ENCODE measurements around the gene KLF1. TPM values are rescaled to one million over a fixed set of nuclear protein-coding genes. Genes with fewer than 3 reads are reported as not detected.

Gene KLF1
- total and polyA plus RNA-seq, 10 of the 15 experiments (the other 5 are each of a cell fraction or from before 2014, with no cell fraction given), result 0.04 to 0.38 (median 0.08) TPM; not detected in 3

DNA sequence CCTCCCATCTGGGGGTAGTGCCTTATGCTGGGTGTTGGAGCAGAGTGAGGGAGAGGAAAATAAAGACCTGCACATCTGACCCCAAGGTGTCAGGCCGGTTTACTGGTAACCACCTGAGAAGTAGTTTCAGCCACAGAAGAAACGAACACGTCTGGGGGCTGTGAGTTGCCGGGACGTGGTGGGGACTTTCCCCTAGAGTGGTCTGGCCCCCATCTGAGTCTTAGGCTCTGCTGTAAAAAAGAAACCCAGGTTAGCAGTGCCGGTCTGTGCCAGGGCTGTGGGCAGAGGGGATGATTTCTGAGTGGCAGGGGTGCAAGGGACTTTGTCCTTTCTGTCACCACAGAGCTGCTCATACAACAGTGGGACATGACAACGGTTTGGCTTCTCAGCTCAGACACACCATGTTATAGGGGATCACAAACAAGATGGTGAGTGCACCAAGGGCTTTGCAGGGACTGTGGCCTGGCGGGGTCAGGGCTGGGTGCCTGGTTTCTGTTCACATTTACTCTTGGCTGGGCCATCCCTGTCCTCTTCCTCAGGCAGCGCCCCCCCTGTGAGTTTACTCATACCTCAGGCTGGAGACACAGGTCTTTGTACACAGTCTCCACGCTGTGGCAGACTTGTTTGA is 13.0 kb upstream of the KLF1 start (continued):
- TF ChIP-seq USF1 (IDR thresholded peaks at IDR 0.05; ENCODE audit: borderline replicate concordance, extremely low read length, insufficient read depth, low read depth, low read length) (no peak), RFX5 (IDR thresholded peaks at IDR 0.05; ENCODE audit: low read depth, low read length) (no peak), ATF3 (IDR thresholded peaks at IDR 0.05; ENCODE audit: borderline replicate concordance, extremely low read depth, low read depth, low read length) (no peak), NFYA (IDR thresholded peaks at IDR 0.05; ENCODE audit: borderline replicate concordance, low read depth, low read length) (no peak), ZBTB40 (IDR thresholded peaks at IDR 0.05; ENCODE audit: borderline replicate concordance) (no peak), ATF7 (IDR thresholded peaks at IDR 0.05; ENCODE audit: low read depth) (peak; percentile 76), MTA3 (IDR thresholded peaks at IDR 0.05; ENCODE audit: borderline replicate concordance, low read length) (peak; percentile 67; the same call in 1 of the 2 replicates), ESRRA (IDR thresholded peaks at IDR 0.05; ENCODE audit: low read length) (no peak), FOXK2 (IDR thresholded peaks at IDR 0.05) (no peak), NR2C1 (IDR thresholded peaks at IDR 0.05) (no peak), POU2F2 (IDR thresholded peaks at IDR 0.05; ENCODE audit: borderline replicate concordance, low read depth, low read length) (0 out of 3 replicates have a peak, but pooled peaks have one; percentile 9), SMAD1 (IDR thresholded peaks at IDR 0.05; ENCODE audit: low read depth, partially characterized antibody) (no peak)
- TF ChIP-seq, protein P1, sequence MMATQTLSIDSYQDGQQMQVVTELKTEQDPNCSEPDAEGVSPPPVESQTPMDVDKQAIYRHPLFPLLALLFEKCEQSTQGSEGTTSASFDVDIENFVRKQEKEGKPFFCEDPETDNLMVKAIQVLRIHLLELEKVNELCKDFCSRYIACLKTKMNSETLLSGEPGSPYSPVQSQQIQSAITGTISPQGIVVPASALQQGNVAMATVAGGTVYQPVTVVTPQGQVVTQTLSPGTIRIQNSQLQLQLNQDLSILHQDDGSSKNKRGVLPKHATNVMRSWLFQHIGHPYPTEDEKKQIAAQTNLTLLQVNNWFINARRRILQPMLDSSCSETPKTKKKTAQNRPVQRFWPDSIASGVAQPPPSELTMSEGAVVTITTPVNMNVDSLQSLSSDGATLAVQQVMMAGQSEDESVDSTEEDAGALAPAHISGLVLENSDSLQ (IDR thresholded peaks at IDR 0.05), result peak; percentile 91
- TF ChIP-seq, protein P2, sequence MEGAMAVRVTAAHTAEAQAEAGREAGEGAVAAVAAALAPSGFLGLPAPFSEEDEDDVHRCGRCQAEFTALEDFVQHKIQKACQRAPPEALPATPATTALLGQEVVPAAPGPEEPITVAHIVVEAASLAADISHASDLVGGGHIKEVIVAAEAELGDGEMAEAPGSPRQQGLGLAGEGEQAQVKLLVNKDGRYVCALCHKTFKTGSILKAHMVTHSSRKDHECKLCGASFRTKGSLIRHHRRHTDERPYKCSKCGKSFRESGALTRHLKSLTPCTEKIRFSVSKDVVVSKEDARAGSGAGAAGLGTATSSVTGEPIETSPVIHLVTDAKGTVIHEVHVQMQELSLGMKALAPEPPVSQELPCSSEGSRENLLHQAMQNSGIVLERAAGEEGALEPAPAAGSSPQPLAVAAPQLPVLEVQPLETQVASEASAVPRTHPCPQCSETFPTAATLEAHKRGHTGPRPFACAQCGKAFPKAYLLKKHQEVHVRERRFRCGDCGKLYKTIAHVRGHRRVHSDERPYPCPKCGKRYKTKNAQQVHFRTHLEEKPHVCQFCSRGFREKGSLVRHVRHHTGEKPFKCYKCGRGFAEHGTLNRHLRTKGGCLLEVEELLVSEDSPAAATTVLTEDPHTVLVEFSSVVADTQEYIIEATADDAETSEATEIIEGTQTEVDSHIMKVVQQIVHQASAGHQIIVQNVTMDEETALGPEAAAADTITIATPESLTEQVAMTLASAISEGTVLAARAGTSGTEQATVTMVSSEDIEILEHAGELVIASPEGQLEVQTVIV (IDR thresholded peaks at IDR 0.05; ENCODE audit: borderline replicate concordance, partially characterized antibody), result no peak
- TF ChIP-seq, protein P3, sequence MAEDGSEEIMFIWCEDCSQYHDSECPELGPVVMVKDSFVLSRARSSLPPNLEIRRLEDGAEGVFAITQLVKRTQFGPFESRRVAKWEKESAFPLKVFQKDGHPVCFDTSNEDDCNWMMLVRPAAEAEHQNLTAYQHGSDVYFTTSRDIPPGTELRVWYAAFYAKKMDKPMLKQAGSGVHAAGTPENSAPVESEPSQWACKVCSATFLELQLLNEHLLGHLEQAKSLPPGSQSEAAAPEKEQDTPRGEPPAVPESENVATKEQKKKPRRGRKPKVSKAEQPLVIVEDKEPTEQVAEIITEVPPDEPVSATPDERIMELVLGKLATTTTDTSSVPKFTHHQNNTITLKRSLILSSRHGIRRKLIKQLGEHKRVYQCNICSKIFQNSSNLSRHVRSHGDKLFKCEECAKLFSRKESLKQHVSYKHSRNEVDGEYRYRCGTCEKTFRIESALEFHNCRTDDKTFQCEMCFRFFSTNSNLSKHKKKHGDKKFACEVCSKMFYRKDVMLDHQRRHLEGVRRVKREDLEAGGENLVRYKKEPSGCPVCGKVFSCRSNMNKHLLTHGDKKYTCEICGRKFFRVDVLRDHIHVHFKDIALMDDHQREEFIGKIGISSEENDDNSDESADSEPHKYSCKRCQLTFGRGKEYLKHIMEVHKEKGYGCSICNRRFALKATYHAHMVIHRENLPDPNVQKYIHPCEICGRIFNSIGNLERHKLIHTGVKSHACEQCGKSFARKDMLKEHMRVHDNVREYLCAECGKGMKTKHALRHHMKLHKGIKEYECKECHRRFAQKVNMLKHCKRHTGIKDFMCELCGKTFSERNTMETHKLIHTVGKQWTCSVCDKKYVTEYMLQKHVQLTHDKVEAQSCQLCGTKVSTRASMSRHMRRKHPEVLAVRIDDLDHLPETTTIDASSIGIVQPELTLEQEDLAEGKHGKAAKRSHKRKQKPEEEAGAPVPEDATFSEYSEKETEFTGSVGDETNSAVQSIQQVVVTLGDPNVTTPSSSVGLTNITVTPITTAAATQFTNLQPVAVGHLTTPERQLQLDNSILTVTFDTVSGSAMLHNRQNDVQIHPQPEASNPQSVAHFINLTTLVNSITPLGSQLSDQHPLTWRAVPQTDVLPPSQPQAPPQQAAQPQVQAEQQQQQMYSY (CRISPR knock-in tag; IDR thresholded peaks at IDR 0.05), result no peak
